Activated gamma-delta T cell treated with Interleukin-2 at 50 U/mL for 16 hours (primary cell): Measurements from ENCODE around the gene LMO2.
"Not testable (repeated sequence)": the region's sequence is repeated elsewhere in the genome, so short reads cannot be mapped to it uniquely, and the experiment has no call there.

ENCODE experiments used
- DNase-seq: peaks from one replicate; pipeline ENCODE4 v3.0.0-alpha.2; 2020

The LMO2 gene

DNA sequence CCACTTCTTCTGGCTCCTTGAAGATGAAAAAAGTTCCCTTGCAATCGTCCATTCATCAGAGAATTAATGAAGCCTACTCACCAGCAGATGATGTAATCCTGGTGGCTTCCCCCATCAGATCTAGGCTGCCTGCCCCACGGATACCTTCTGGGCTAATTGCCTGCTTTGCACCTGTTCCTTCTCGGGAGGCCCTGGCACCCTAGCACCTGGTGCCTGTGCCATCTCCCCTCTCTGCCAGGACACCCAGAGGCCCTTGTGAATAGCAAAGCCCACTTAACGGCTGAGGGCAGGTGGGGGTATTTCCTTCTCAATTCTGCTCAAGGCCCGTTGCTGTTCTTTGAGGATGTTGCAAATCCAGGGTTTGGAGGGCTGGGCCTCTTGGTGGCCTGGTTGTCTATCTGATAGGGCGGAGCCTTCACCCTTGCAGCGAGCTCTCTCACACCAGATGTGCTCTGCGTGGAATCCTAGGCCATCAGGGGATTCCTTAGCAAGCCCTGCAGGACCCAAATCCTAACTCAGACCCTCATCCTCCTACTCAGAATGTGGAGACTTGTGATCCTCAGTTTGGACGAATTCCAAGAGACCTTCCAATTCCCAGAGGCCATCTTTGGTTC, at the start of gene LMO2:
Gene LMO2 (minus strand): TSS at position 363 of the 614 bp plus-strand sequence. CDS start 22,360 bp downstream, outside the sequence.
- no peak for DNase-seq

DNA sequence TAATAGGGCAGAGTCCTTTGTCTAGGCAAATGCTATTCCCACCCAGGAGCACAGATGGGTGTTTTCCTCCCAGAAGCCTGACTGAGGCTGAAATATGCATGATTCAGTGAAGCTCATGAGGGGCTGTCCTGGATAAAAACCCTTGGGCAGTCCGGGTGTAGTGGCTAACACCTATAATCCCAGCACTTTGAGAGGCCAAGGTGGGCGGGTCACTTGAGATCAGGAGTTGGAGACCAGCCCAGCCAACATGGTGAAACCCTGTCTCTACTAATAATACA, 48.6 kb upstream of the LMO2 start:
- no peak for DNase-seq

DNA sequence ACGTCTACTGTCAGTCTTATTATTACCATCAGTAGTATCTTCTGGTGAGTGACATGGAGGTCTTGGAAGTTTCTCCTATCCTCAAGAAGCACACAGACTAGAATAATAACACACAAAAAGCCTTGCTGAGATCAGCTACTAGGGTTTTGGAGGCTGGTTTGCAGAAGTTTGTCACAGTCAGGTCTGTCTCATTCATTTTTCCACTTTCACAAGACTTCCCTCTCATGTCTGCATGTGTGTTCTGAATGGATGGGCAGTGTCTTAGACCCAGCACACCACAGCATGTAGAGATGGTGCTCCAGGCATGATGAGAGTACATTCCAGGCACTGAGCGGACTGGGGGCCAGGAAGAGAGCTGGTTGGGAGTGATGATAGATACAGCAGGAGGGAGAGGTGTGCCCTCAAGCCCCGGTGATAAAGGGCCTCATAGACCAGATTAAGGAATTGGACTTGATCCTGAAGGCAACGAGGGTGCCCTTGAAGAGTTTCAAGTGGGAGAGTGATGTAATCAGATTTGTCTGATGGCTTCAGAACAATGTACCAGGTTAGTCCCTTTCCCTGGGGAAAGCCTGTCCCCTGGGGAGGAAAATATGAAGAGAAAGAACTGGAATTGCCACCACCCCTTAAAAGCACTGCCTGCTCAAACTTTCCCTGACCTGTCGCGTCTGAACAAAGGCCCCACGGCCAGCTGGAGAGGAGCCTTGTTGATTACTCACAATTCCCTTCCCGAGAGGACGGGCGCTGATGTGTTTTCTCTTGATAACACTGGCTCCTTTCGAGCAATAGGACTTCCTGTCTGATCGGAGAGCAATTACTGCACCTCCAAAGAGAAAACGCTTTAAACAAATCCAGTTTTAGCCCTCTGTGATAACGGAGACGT, 45.1 kb upstream of the LMO2 start:
- no peak for DNase-seq

DNA sequence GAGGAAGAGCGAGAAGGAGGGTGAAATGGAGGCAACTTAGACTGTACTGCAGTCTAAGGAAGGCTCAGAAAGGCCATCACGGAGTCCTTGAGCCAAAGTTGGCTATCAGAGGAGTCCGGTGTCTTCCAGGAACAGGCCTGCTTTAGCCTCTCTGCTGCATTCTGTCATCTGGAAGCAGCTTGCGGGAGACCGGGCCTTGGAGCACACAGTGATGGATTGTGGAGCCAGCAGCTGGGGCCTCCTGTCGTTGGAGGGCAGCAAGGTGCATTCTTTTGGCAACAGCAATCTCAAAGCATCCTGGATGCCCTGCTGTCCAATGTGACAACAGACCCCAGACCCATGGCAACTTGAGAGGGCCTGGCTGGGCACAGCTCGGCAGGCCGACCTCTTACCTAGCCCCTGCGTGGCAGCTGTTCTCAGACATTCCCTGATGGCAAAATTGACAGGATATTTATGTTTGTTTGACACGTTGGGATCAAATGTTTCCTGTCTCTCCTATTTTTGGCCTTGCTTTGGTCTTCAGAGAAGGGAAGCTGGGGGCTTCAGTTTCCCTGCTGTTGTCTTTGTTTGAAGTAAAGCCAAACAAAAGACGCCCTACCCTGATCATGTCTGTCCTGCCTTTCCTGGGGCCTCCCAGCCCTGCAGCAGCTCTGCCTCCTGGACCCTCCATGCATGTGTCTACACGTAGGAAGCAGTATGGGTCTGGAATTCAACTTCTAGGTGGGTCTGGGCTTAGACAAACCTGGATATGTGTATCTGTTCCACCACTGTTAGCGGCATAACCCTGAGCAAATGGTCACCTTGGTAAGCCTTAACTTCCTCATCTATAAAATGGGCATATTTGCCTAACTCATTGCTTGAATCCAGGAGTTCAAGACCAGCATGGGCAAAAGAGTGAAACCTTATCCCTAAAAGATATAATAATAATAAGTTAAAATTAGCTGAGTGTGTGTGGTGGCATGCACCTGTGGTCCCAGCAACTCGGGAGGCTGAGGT, 43.9 kb upstream of the LMO2 start:
- DNase-seq: no peak

DNA sequence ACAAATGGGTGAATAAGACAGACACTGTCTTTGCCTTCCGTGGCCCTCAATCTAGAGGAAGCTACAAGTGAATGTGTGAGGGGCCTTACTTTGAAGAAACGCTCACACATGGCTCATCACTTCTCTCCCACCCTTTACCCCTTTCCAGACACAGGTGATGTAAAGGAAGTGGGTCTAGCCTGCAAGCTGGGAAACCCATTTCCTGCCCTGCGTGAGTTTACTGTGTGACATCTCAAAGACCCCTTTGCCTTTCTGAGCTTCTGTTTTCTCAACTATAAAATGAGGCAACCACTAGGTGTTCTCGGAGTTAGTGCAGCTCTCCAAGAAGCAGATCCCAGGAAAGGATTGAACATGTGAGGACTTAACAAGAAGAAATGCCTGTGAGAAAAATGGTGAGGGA, 43.1 kb upstream of the LMO2 start:
- DNase-seq: no peak

- DNase-seq: no peak
These were observed 42.6 kb upstream of the LMO2 start for GRCh38 chr11:33934450-33934849.

DNA sequence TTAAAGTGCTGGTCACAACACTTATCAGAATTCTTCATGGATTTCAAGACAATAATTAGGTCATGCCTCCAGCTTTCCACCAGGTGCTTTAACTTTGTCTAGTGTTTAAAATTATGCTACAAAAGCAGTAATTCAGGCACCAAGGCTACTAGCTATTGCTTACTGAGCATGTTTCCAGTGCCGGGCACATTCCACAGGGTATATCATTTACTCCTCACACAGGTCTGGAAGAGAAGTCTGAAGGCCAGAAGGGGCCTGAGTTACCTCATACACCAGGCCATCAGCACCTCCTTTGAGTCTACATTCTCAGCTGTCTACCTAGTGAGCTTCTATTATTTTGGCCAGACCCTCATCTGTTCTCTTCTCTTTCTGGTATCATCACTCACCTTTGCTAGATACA, 41.7 kb upstream of the LMO2 start:
- no peak for DNase-seq

DNA sequence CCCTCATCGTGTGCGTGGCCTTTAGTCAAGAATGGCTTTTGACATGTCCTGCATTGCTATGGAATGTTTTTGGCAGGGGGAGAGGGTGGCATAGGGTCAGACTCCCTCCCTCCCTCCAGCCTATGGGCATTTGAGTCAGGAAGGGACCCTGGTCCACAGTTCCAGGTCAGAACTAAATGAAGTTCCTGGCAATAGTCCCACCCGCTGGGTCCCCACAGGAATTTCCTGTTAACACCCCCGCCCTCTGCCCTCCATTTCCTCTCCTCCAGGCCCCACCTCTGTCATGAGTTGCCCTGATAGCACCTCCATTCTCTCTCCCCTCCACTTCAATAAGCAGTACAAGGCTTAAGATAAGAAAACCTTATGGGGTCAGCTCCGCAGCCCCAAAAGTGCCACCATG, 40.8 kb upstream of the LMO2 start:
- DNase-seq: no peak

- DNase-seq: not testable (repeated sequence)
These were observed 40.0 kb upstream of the LMO2 start for GRCh38 chr11:33931739-33932366.

DNA sequence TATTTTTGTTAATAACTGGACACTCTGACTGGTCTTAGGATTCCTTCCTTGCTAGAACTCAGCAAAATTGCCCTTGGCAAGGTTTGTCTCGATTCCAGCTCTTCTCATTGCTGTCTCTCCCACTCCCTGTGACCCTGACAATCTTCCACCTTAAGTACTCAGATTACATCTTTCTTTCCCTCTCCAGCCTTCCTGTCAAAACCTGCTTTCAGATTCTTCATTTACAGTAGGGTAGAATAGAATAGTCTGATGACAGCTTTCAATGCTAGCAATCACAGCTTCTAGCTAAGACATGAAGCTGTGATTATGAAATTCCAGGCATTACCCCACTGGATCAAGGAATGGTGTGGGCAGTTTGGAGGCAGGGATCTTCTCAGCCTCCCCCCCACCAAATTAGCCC, 39.2 kb upstream of the LMO2 start:
- no peak for DNase-seq

GRCh38 chr11:33930317-33931021, 38.6 kb upstream of the LMO2 start:
- no peak for DNase-seq

DNA sequence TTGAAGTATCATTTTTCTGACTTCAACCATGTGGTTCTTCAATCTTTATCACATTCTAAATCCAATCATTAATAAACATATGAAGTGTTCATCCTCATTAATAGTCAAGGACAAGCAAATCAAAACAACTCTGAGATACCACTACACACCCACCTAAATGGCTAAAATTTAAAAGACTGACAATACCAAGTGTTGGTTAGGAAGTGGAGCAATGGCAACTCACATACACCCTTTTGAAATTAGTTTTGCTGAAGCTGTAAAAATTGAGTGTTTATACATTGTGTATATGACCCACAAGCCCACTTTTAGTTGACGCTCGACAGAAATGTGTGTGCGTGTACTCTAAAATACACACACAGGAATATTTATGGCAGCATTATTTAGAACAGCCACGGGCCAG, 36.7 kb upstream of the LMO2 start:
- no peak for DNase-seq

GRCh38 chr11:33926671-33927552, 35.0 kb upstream of the LMO2 start:
- no peak for DNase-seq

DNA sequence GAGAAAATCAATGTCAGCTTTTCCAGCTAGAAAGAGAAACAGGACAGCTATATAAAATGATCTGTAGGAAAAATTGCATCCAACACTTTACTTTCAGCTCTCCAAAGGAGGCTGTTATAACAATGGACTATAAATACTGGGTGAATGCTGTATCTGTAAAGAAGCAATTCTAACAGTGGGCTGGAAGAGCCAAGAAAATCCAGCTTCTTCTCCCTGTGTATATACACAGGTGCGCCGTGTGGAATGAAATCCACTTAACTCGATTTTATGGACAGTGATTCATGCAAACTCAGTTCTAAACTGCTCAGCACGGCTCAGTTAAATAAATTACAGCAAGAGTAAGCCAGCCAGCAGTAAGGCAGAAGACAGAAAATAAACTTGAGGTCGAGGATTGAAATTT, 32.5 kb upstream of the LMO2 start:
- no peak for DNase-seq

GRCh38 chr11:33923626-33924025, 31.8 kb upstream of the LMO2 start:
- no peak for DNase-seq

GRCh38 chr11:33920838-33921613, 29.1 kb upstream of the LMO2 start:
- no peak for DNase-seq

- DNase-seq: no peak
These were observed 27.8 kb upstream of the LMO2 start for GRCh38 chr11:33919645-33920044.

DNA sequence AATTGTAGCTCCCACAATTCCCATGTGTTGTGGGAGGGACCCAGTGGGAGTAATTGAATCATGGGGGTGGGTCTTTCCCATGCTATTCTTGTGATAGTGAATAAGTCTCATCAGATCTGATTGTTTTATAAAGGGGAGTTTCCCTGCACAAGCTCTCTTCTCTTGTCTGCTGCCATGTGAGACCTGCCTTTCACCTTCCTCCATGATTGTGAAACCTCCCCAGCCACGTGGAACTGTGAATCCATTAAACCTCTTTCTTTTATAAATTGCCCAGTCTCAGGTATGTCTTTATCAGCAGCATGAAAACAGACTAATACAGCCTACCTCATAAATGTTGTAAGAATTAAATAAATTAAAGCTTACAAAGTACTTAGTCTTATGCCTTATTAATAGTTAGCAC, 25.5 kb upstream of the LMO2 start:
- DNase-seq: not testable (repeated sequence)

- DNase-seq: no peak
These were observed 24.9 kb upstream of the LMO2 start for GRCh38 chr11:33916736-33917135.

GRCh38 chr11:33915526-33915925, 23.6 kb upstream of the LMO2 start:
- DNase-seq: no peak
